B cell (primary cell): ENCODE data around the gene CRIP3. TPM values are rescaled to one million over a fixed set of nuclear protein-coding genes. Genes with fewer than 3 reads are reported as not detected.
A peak's percentile ranks its signal among the peaks of the same experiment; 100 is the strongest.

Experiments used
- ATAC-seq: fragments of 200-7000 bp; cut with Tn5 transposase; one replicate; pipeline ENCODE4 v1.10.0; 2021; ENCODE audit warnings: low read depth, mild to moderate bottlenecking, moderate number of reproducible peaks, moderate library complexity
- CTCF ChIA-PET: fragments of 350-600 bp; sonication (Branson Sonifier 250); formaldehyde crosslinking; loops from one replicate; lab custom pipeline; 2021; ENCODE audit warnings: antibody characterized with exemption, inconsistent platforms; lab: Charles Lee
- POLR2A ChIA-PET: fragments of 350-600 bp; sonication (Branson Sonifier 250); formaldehyde crosslinking; loops from one replicate; lab custom pipeline; 2021; ENCODE audit warnings: antibody characterized with exemption; lab: Charles Lee
- DNase-seq: peaks from one replicate; pipeline ENCODE4 v3.0.0; 2013
- H2AFZ ChIP-seq: 2 replicates; pipeline ENCODE4 v1.6.1; 2012; ENCODE audit warnings: mild to moderate bottlenecking, low read depth, low read length; ENCODE audit not compliant: insufficient read depth, poor library complexity, severe bottlenecking
- H3K27ac ChIP-seq, 2 donors: 1 replicate in 1 of 2; 2 replicates in 1 of 2; pipeline ENCODE4 v1.5.1; 2012 to 2013; ENCODE audit warnings: low read length in 2 of 2, mild to moderate bottlenecking in 2 of 2, moderate library complexity in 1 of 2
- H3K27me3 ChIP-seq, 4 experiments: fragments of 200-600 bp in 1 of 4; sonication (generic) in 1 of 4; replicated peaks in 1 of 4; 1 replicate in 2 of 4; 2 replicates in 2 of 4; pipeline versions ENCODE4 v1.6.1 to v1.7.0; 2013 to 2016; ENCODE audit warnings: low read length in 3 of 4, mild to moderate bottlenecking in 2 of 4, mixed read lengths in 1 of 4, moderate library complexity in 1 of 4; ENCODE audit not compliant: insufficient read depth in 4 of 4, control insufficient read depth in 3 of 4; ENCODE audit errors: control extremely low read depth in 1 of 4
- H3K36me3 ChIP-seq, 2 experiments: replicated peaks in 1 of 2; 1 replicate in 1 of 2; 2 replicates in 1 of 2; pipeline versions ENCODE4 v1.6.1 to v1.7.1; 2013; ENCODE audit warnings: low read length in 1 of 2; ENCODE audit not compliant: insufficient read depth in 2 of 2, control insufficient read depth in 1 of 2; ENCODE audit errors: control extremely low read depth in 1 of 2, extremely low read depth in 1 of 2
- H3K4me1 ChIP-seq, 2 donors: fragments of 200-600 bp in 1 of 2; sonication (generic) in 1 of 2; 1 replicate in 1 of 2; 2 replicates in 1 of 2; pipeline versions ENCODE4 v1.5.1 to v1.6.1; 2013 to 2017; ENCODE audit warnings: low read length in 2 of 2; ENCODE audit not compliant: control insufficient read depth in 2 of 2, insufficient read depth in 2 of 2
- H3K4me2 ChIP-seq: replicated peaks from 2 replicates; pipeline ENCODE3; 2012; ENCODE audit warnings: mild to moderate bottlenecking, low read depth, low read length; ENCODE audit not compliant: poor library complexity, severe bottlenecking
- H3K4me3 ChIP-seq, 5 experiments: fragments of 200-600 bp in 1 of 5; sonication (generic) in 1 of 5; 1 replicate in 3 of 5; 2 replicates in 2 of 5; pipeline versions ENCODE4 v1.5.1 to v1.7.0; 2011 to 2016; ENCODE audit warnings: low read length in 4 of 5, mild to moderate bottlenecking in 4 of 5, low read depth in 2 of 5, control low read depth in 1 of 5, moderate library complexity in 1 of 5; ENCODE audit not compliant: insufficient read depth in 1 of 5; ENCODE audit errors: control extremely low read depth in 1 of 5, extremely low read depth in 1 of 5
- H3K79me2 ChIP-seq: fragments of 200-600 bp; sonication (generic); one replicate; pipeline ENCODE4 v1.6.0; 2016; ENCODE audit warnings: low read length; ENCODE audit not compliant: control insufficient read depth, insufficient read depth
- H3K9ac ChIP-seq: fragments of 200-600 bp; sonication (generic); 2 replicates; pipeline ENCODE4 v1.6.1; 2017; ENCODE audit warnings: mild to moderate bottlenecking, low read length, moderate library complexity
- H3K9me3 ChIP-seq, 3 donors: one replicate each; pipeline versions ENCODE4 v1.6.1 to v1.7.1; 2013; ENCODE audit warnings: low read length in 2 of 3; ENCODE audit not compliant: control insufficient read depth in 2 of 3, insufficient read depth in 1 of 3; ENCODE audit errors: control extremely low read depth in 1 of 3
- H4K20me1 ChIP-seq: 2 replicates; pipeline ENCODE4 v1.6.0; 2012; ENCODE audit warnings: mild to moderate bottlenecking, low read length; ENCODE audit not compliant: insufficient read depth, control insufficient read depth, poor library complexity, severe bottlenecking
- H3K27ac Mint-ChIP-seq: one replicate; pipeline ENCODE4 v1.8.0; 2021; ENCODE audit warnings: mixed read lengths
- H3K27me3 Mint-ChIP-seq: one replicate; pipeline ENCODE4 v1.8.0; 2021; ENCODE audit warnings: mixed read lengths
- H3K4me1 Mint-ChIP-seq: one replicate; pipeline ENCODE4 v1.8.0; 2021; ENCODE audit warnings: mixed read lengths
- H3K4me3 Mint-ChIP-seq: one replicate; pipeline ENCODE4 v1.8.0; 2021; ENCODE audit warnings: mixed read lengths
- H3K9me3 Mint-ChIP-seq: one replicate; pipeline ENCODE4 v1.8.0; 2022; ENCODE audit warnings: mixed read lengths; ENCODE audit not compliant: insufficient read depth
- CTCF ChIP-seq: fragments of 200-600 bp; IDR thresholded peaks from one replicate; pipeline ENCODE4 v1.8.0; 2022; ENCODE audit warnings: antibody characterized with exemption, mild to moderate bottlenecking
- EZH2 ChIP-seq: IDR thresholded peaks from 2 replicates; pipeline ENCODE4 v1.6.1; 2012; ENCODE audit warnings: borderline replicate concordance, low read depth, mild to moderate bottlenecking, moderate library complexity, low read length; ENCODE audit not compliant: insufficient read depth, poor library complexity, severe bottlenecking
- WGBS: methylation state at CpG from one replicate; pipeline ENCODE4 v1.1.5; 2013; ENCODE audit warnings: missing lambda C conversion rate; ENCODE audit not compliant: insufficient coverage; 5-methylcytosine and 5-hydroxymethylcytosine counted together
- intact Hi-C: fragments of 100-400 bp; cut with micrococcal nuclease; formaldehyde crosslinking; loops from one replicate; pipeline ENCODE4 v1.10.0; 2022
- polyA plus RNA-seq: library from polyadenylated mRNA; depleted of rRNA; stranded (reverse); fragments of >200 nt; gene quantifications from 2 replicates; pipeline ENCODE4 v1.2.3, GENCODE V29; 2012
- total RNA-seq, 2 donors: library from RNA; stranded (reverse); fragments of 120-200 nt in 1 of 2; gene quantifications; 1 replicate in 1 of 2; 2 replicates in 1 of 2; pipeline versions ENCODE4 v1.2.3 to v1.2.4, GENCODE V29; 2013 to 2022

CRIP3 gene
- total and polyA plus RNA-seq, 2 donors (not counting 1 experiment from before 2014, with no cell fraction given) = 25.8 to 64.6 TPM

GRCh38 chr6:43263314-43264178, 45.1 kb downstream of the CRIP3 start:
- no peak overlapping the region for H3K4me2 ChIP-seq
- H3K27me3 ChIP-seq = peaks cover 0 to under 1% (median 0%) of the 10 kb centered on the region in 4 experiments
- peak; percentile 84 for DNase-seq
- Mint-ChIP-seq H3K4me1 (peaks cover 8% of the 10 kb centered on the region), H3K27ac (no peak overlapping the region), H3K9me3 (no peaks in the 10 kb centered on the region), H3K4me3 (no peak overlapping the region), H3K27me3 (peaks cover 4% of the 10 kb centered on the region)
- H3K27ac ChIP-seq = no peak overlapping the region
- H3K9me3 ChIP-seq = peaks cover 0 to 4% (median 0%) of the 10 kb centered on the region in 3 donors
- no peaks in the 10 kb centered on the region for H4K20me1 ChIP-seq
- no peak overlapping the region for H3K4me3 ChIP-seq
- TF ChIP-seq EZH2 = no peak
- TF ChIP-seq CTCF = peak; percentile 84
- H2AFZ ChIP-seq = no peak overlapping the region
- H3K36me3 ChIP-seq = no peaks in the 10 kb centered on the region
- no peaks in the 10 kb centered on the region for H3K4me1 ChIP-seq
- WGBS = 47% methylated on average over 9 of the region's 12 CpGs
- ChIA-PET POLR2A (interaction anchor here (0.5 to 0.9 kb wide), 2 partner anchors 81 to 1143 kb away, joined by 3 to 4 read pairs; no protein-coding TSS in a partner anchor), CTCF (interaction anchor here (0.6 to 6.6 kb wide), 25 partner anchors 9 to 254 kb away, joined by 3 to 73 read pairs (median 5); partner anchors contain the start of genes CRIP3 and POLR1C)
- no peaks in the 10 kb centered on the region for H3K79me2 ChIP-seq
- no peak overlapping the region for H3K9ac ChIP-seq
- peak; percentile 98 for ATAC-seq
- intact Hi-C loops = loop anchor here (1.0 kb wide), 4 partner anchors 71 to 243 kb away; no protein-coding TSS in a partner anchor
